ENCODE results near the gene ANTKMT. TPM values are rescaled to one million over a fixed set of nuclear protein-coding genes. Genes with fewer than 3 reads are reported as not detected.

ANTKMT gene
- total and polyA plus RNA-seq, 2 of the 8 experiments (the other 6 are each of a cell fraction or from before 2014, with no cell fraction given): 26.5 to 26.6 TPM

DNA sequence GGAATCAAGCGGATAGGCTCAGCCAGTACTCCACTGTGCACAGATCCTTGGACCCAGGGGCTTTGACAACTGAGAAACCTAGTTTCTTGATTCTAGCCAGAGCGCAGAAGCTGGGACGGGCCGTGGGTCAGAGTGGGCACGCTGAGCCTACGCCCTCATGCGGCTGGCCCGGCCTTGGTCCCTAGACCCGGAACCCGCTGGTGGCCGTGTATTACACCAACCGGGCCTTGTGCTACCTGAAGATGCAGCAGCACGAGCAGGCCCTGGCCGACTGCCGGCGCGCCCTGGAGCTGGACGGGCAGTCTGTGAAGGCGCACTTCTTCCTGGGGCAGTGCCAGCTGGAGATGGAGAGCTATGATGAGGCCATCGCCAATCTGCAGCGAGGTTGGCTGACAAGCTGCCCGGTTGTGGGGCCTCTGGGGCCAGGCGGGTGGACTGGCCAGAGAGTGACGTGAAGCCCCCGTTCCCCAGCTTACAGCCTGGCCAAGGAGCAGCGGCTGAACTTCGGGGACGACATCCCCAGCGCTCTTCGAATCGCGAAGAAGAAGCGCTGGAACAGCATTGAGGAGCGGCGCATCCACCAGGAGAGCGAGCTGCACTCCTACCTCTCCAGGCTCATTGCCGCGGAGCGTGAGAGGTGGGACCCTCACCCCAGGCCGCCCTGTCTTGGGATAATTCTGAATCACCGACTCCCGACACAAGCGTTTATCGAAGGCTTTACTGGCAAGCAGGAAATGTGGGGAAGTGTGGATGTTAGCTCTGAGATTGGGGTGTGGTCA lies 39.8 kb upstream of the ANTKMT start:
- Histone ChIP-seq H3K23me2 (ENCODE audit: low read depth, low read length) (peaks cover 13% of the 10 kb centered on the region; the same call in 1 of the 2 replicates), H2AK5ac (ENCODE audit: low read depth, low read length) (no peak overlapping the region), H2BK20ac (ENCODE audit: low read length) (no peak overlapping the region), H2AFZ (ENCODE audit: low read length) (no peak overlapping the region), H3K4ac (replicated peaks; ENCODE audit: insufficient read length, low read depth, low read length) (no peak overlapping the region), H3K27ac (ENCODE audit: low read depth, low read length) (no peak overlapping the region), H3K79me2 (ENCODE audit: control insufficient read depth in 1 of 2, insufficient read depth in 2 of 2, low read length in 2 of 2) (peaks cover 0 to 12% of the 10 kb centered on the region in 2 experiments; a peak in 1 of 4 replicates), H3K4me1 (replicated peaks in 1 of 4; ENCODE audit: control insufficient read depth in 3 of 4, insufficient read depth in 4 of 4, low read length in 3 of 4) (peaks cover 0 to 30% (median 24%) of the 10 kb centered on the region in 4 experiments; a peak in 6 of 7 replicates), H2BK15ac (ENCODE audit: low read length) (no peak overlapping the region), H4K5ac (ENCODE audit: insufficient read length, low read depth, low read length) (no peak overlapping the region), H3K9me3 (ENCODE audit: insufficient read depth in 2 of 2, low read depth in 1 of 2, low read length in 1 of 2) (no peaks in the 10 kb centered on the region), H3K23ac (ENCODE audit: insufficient read length) (no peak overlapping the region), H4K8ac (ENCODE audit: extremely low read depth, insufficient read depth, low read length) (peak overlapping the region; percentile 82), H3K14ac (ENCODE audit: insufficient read length) (no peak overlapping the region), H3K36me3 (ENCODE audit: control insufficient read depth in 2 of 4, insufficient read depth in 4 of 4, low read length in 3 of 4) (peaks cover 4 to 21% (median 13%) of the 10 kb centered on the region in 4 experiments; a peak in 7 of 8 replicates), H3K4me2 (ENCODE audit: insufficient read depth in 1 of 2, low read depth in 2 of 2, low read length in 2 of 2) (peak overlapping the region; percentile 74), H3K9ac (replicated peaks in 1 of 4; ENCODE audit: extremely low read depth in 1 of 4, low read depth in 3 of 4, low read length in 3 of 4) (peak overlapping the region in 3 of 4 experiments; percentile 13 to 72 (median 62); a peak in 3 of 7 replicates), H4K91ac (replicated peaks; ENCODE audit: insufficient read length, low read length) (no peak overlapping the region), H3K27me3 (replicated peaks in 1 of 4; ENCODE audit: control insufficient read depth in 3 of 4, extremely low read depth in 1 of 4, insufficient read depth in 3 of 4, low read length in 3 of 4) (peaks cover 0 to under 1% (median 0%) of the 10 kb centered on the region in 4 experiments; a peak in 2 of 7 replicates), H2BK120ac (replicated peaks; ENCODE audit: low read depth, low read length) (no peak overlapping the region), H4K20me1 (replicated peaks in 1 of 2; ENCODE audit: control insufficient read depth in 1 of 2, insufficient read depth in 2 of 2, low read length in 2 of 2) (peaks cover 4 to 29% of the 10 kb centered on the region in 2 experiments), H3K56ac (replicated peaks; ENCODE audit: insufficient read length, low read depth, low read length) (no peak overlapping the region), H2BK5ac (ENCODE audit: low read depth, low read length) (no peak overlapping the region), H3K18ac (ENCODE audit: extremely low read depth, low read length) (no peak overlapping the region; the same call in 1 of the 2 replicates), H3K79me1 (ENCODE audit: low read depth, low read length) (peaks cover 6% of the 10 kb centered on the region; the same call in 1 of the 2 replicates), H2BK12ac (ENCODE audit: low read depth, low read length) (no peak overlapping the region), H3K4me3 (ENCODE audit: extremely low read depth in 1 of 4, insufficient read depth in 2 of 4, low read depth in 3 of 4, low read length in 4 of 4) (peak overlapping the region; percentile 72 to 89 (median 80))
- ChIA-PET CTCF (ENCODE audit: partially characterized antibody) (interaction anchor here (0.7 to 1.9 kb wide), 15 partner anchors 9 to 104 kb away, joined by 3 to 8 read pairs (median 4); partner anchors contain the start of genes MCRIP2 and WDR24), POLR2A (ENCODE audit: partially characterized antibody) (interaction anchor here (0.6 to 13.3 kb wide), 22 partner anchors 9 to 298 kb away, joined by 3 to 214 read pairs (median 4); partner anchors contain the start of genes ANTKMT, CCDC78, GNG13 and HAGHL)
- TF ChIP-seq SAP30 (IDR thresholded peaks at IDR 0.05; ENCODE audit: insufficient read depth, insufficient replicate concordance, low read length) (peak; percentile 31), GTF2F1 (IDR thresholded peaks at IDR 0.05; ENCODE audit: borderline replicate concordance, low read depth, low read length) (no peak), EP300 (IDR thresholded peaks at IDR 0.05; ENCODE audit: borderline replicate concordance in 1 of 2, low read depth in 2 of 2, low read length in 2 of 2) (no peak), GABPA (IDR thresholded peaks at IDR 0.05; ENCODE audit: borderline replicate concordance, insufficient read depth, low read length) (peak; percentile 46; the same call in 1 of the 2 replicates), SIRT6 (IDR thresholded peaks at IDR 0.05; ENCODE audit: low read length) (no peak), TAF7 (optimal IDR thresholded peaks at IDR 0.05; ENCODE audit: borderline replicate concordance, low read depth, low read length) (peak; percentile 15)
- 60% methylated on average over 41 of the region's 44 CpGs; no CpG with 5 or more reads in 1 of the 2 experiments for WGBS, 2 experiments (ENCODE audit: extremely low coverage in 1 of 2, insufficient coverage in 1 of 2, insufficient read length in 1 of 2, insufficient replicate concordance in 2 of 2, low coverage in 1 of 2, low lambda C conversion rate in 2 of 2, missing lambda C conversion rate in 1 of 2)
- DNase-seq (ENCODE audit: low read depth in 1 of 2, low spot score in 2 of 2): peak in 1 of 2 experiments; percentile 64
- FAIRE-seq: no peak
